B cell (primary cell): ENCODE measurements around the gene IVNS1ABP. TPM values are rescaled to one million over a fixed set of nuclear protein-coding genes. Genes with fewer than 3 reads are reported as not detected.

Experiments used
- ATAC-seq: fragments of 200-7000 bp; cut with Tn5 transposase; one replicate; pipeline ENCODE4 v1.10.0; 2021; ENCODE audit warnings: low read depth, mild to moderate bottlenecking, moderate number of reproducible peaks, moderate library complexity
- CTCF ChIA-PET: fragments of 350-600 bp; sonication (Branson Sonifier 250); formaldehyde crosslinking; loops from one replicate; lab custom pipeline; 2021; ENCODE audit warnings: antibody characterized with exemption, inconsistent platforms; lab: Charles Lee
- POLR2A ChIA-PET: fragments of 350-600 bp; sonication (Branson Sonifier 250); formaldehyde crosslinking; loops from one replicate; lab custom pipeline; 2021; ENCODE audit warnings: antibody characterized with exemption; lab: Charles Lee
- DNase-seq: peaks from one replicate; pipeline ENCODE4 v3.0.0; 2013
- H2AFZ ChIP-seq: 2 replicates; pipeline ENCODE4 v1.6.1; 2012; ENCODE audit warnings: mild to moderate bottlenecking, low read depth, low read length; ENCODE audit not compliant: insufficient read depth, poor library complexity, severe bottlenecking
- H3K27ac ChIP-seq, 2 donors: 1 replicate in 1 of 2; 2 replicates in 1 of 2; pipeline ENCODE4 v1.5.1; 2012 to 2013; ENCODE audit warnings: low read length in 2 of 2, mild to moderate bottlenecking in 2 of 2, moderate library complexity in 1 of 2
- H3K27me3 ChIP-seq, 4 experiments: fragments of 200-600 bp in 1 of 4; sonication (generic) in 1 of 4; replicated peaks in 1 of 4; 1 replicate in 2 of 4; 2 replicates in 2 of 4; pipeline versions ENCODE4 v1.6.1 to v1.7.0; 2013 to 2016; ENCODE audit warnings: low read length in 3 of 4, mild to moderate bottlenecking in 2 of 4, mixed read lengths in 1 of 4, moderate library complexity in 1 of 4; ENCODE audit not compliant: insufficient read depth in 4 of 4, control insufficient read depth in 3 of 4; ENCODE audit errors: control extremely low read depth in 1 of 4
- H3K36me3 ChIP-seq, 2 experiments: replicated peaks in 1 of 2; 1 replicate in 1 of 2; 2 replicates in 1 of 2; pipeline versions ENCODE4 v1.6.1 to v1.7.1; 2013; ENCODE audit warnings: low read length in 1 of 2; ENCODE audit not compliant: insufficient read depth in 2 of 2, control insufficient read depth in 1 of 2; ENCODE audit errors: control extremely low read depth in 1 of 2, extremely low read depth in 1 of 2
- H3K4me1 ChIP-seq, 2 donors: fragments of 200-600 bp in 1 of 2; sonication (generic) in 1 of 2; 1 replicate in 1 of 2; 2 replicates in 1 of 2; pipeline versions ENCODE4 v1.5.1 to v1.6.1; 2013 to 2017; ENCODE audit warnings: low read length in 2 of 2; ENCODE audit not compliant: control insufficient read depth in 2 of 2, insufficient read depth in 2 of 2
- H3K4me2 ChIP-seq: replicated peaks from 2 replicates; pipeline ENCODE3; 2012; ENCODE audit warnings: mild to moderate bottlenecking, low read depth, low read length; ENCODE audit not compliant: poor library complexity, severe bottlenecking
- H3K4me3 ChIP-seq, 5 experiments: fragments of 200-600 bp in 1 of 5; sonication (generic) in 1 of 5; 1 replicate in 3 of 5; 2 replicates in 2 of 5; pipeline versions ENCODE4 v1.5.1 to v1.7.0; 2011 to 2016; ENCODE audit warnings: low read length in 4 of 5, mild to moderate bottlenecking in 4 of 5, low read depth in 2 of 5, control low read depth in 1 of 5, moderate library complexity in 1 of 5; ENCODE audit not compliant: insufficient read depth in 1 of 5; ENCODE audit errors: control extremely low read depth in 1 of 5, extremely low read depth in 1 of 5
- H3K79me2 ChIP-seq: fragments of 200-600 bp; sonication (generic); one replicate; pipeline ENCODE4 v1.6.0; 2016; ENCODE audit warnings: low read length; ENCODE audit not compliant: control insufficient read depth, insufficient read depth
- H3K9ac ChIP-seq: fragments of 200-600 bp; sonication (generic); 2 replicates; pipeline ENCODE4 v1.6.1; 2017; ENCODE audit warnings: mild to moderate bottlenecking, low read length, moderate library complexity
- H3K9me3 ChIP-seq, 3 donors: one replicate each; pipeline versions ENCODE4 v1.6.1 to v1.7.1; 2013; ENCODE audit warnings: low read length in 2 of 3; ENCODE audit not compliant: control insufficient read depth in 2 of 3, insufficient read depth in 1 of 3; ENCODE audit errors: control extremely low read depth in 1 of 3
- H4K20me1 ChIP-seq: 2 replicates; pipeline ENCODE4 v1.6.0; 2012; ENCODE audit warnings: mild to moderate bottlenecking, low read length; ENCODE audit not compliant: insufficient read depth, control insufficient read depth, poor library complexity, severe bottlenecking
- H3K27ac Mint-ChIP-seq: one replicate; pipeline ENCODE4 v1.8.0; 2021; ENCODE audit warnings: mixed read lengths
- H3K27me3 Mint-ChIP-seq: one replicate; pipeline ENCODE4 v1.8.0; 2021; ENCODE audit warnings: mixed read lengths
- H3K4me1 Mint-ChIP-seq: one replicate; pipeline ENCODE4 v1.8.0; 2021; ENCODE audit warnings: mixed read lengths
- H3K4me3 Mint-ChIP-seq: one replicate; pipeline ENCODE4 v1.8.0; 2021; ENCODE audit warnings: mixed read lengths
- H3K9me3 Mint-ChIP-seq: one replicate; pipeline ENCODE4 v1.8.0; 2022; ENCODE audit warnings: mixed read lengths; ENCODE audit not compliant: insufficient read depth
- EZH2 ChIP-seq: IDR thresholded peaks from 2 replicates; pipeline ENCODE4 v1.6.1; 2012; ENCODE audit warnings: borderline replicate concordance, low read depth, mild to moderate bottlenecking, moderate library complexity, low read length; ENCODE audit not compliant: insufficient read depth, poor library complexity, severe bottlenecking
- WGBS: methylation state at CpG from one replicate; pipeline ENCODE4 v1.1.5; 2013; ENCODE audit warnings: missing lambda C conversion rate; ENCODE audit not compliant: insufficient coverage; 5-methylcytosine and 5-hydroxymethylcytosine counted together
- intact Hi-C: fragments of 100-400 bp; cut with micrococcal nuclease; formaldehyde crosslinking; loops from one replicate; pipeline ENCODE4 v1.10.0; 2022
- polyA plus RNA-seq: library from polyadenylated mRNA; depleted of rRNA; stranded (reverse); fragments of >200 nt; gene quantifications from 2 replicates; pipeline ENCODE4 v1.2.3, GENCODE V29; 2012
- total RNA-seq, 2 donors: library from RNA; stranded (reverse); fragments of 120-200 nt in 1 of 2; gene quantifications; 1 replicate in 1 of 2; 2 replicates in 1 of 2; pipeline versions ENCODE4 v1.2.3 to v1.2.4, GENCODE V29; 2013 to 2022
- TF ChIP-seq, protein P1 (sequence below): fragments of 200-600 bp; IDR thresholded peaks from one replicate; pipeline ENCODE4 v1.8.0; 2022; ENCODE audit warnings: antibody characterized with exemption, mild to moderate bottlenecking

IVNS1ABP gene
- total and polyA plus RNA-seq, 2 donors (not counting 1 experiment from before 2014, with no cell fraction given) = 42.9 to 87.0 TPM

DNA sequence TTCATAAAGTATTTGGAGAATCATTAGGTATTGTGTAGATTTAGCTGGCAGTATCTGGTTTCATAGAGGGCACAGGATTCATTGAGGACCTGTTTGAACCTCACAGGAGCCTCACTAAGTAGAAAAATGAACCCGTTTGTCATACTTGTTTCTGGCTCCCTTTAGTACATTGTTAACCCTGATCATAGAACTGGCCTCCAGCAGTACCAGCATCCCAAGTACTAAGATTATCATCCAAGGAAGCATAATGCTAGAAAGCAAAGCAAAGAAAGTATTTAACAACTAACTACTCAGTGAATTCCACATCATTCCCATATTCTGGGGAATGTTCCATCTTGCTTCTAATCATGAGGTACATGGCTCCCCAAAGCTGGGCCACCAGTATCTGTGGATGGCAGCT, 54.9 kb downstream of the IVNS1ABP start:
- no peak overlapping the region for H3K4me2 ChIP-seq
- H3K9ac ChIP-seq = no peak overlapping the region
- no peaks in the 10 kb centered on the region for H3K27me3 Mint-ChIP-seq
- no peak for TF ChIP-seq EZH2
- TF ChIP-seq, protein P1, sequence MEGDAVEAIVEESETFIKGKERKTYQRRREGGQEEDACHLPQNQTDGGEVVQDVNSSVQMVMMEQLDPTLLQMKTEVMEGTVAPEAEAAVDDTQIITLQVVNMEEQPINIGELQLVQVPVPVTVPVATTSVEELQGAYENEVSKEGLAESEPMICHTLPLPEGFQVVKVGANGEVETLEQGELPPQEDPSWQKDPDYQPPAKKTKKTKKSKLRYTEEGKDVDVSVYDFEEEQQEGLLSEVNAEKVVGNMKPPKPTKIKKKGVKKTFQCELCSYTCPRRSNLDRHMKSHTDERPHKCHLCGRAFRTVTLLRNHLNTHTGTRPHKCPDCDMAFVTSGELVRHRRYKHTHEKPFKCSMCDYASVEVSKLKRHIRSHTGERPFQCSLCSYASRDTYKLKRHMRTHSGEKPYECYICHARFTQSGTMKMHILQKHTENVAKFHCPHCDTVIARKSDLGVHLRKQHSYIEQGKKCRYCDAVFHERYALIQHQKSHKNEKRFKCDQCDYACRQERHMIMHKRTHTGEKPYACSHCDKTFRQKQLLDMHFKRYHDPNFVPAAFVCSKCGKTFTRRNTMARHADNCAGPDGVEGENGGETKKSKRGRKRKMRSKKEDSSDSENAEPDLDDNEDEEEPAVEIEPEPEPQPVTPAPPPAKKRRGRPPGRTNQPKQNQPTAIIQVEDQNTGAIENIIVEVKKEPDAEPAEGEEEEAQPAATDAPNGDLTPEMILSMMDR = no peak
- ATAC-seq = no peak
- WGBS = 100% methylated on average over 1 of the region's 1 CpG
- no peak overlapping the region for H3K4me3 ChIP-seq
- H3K27ac ChIP-seq = no peak overlapping the region
- POLR2A ChIA-PET = no interaction called here
- intact Hi-C loops = no loop called here
- H3K36me3 ChIP-seq = no peaks in the 10 kb centered on the region
- CTCF ChIA-PET = no interaction called here
- no peaks in the 10 kb centered on the region for H3K79me2 ChIP-seq
- DNase-seq = no peak
- H3K27me3 ChIP-seq = no peaks in the 10 kb centered on the region
- H3K4me1 Mint-ChIP-seq = no peaks in the 10 kb centered on the region
- H3K4me1 ChIP-seq = no peaks in the 10 kb centered on the region
- H3K9me3 Mint-ChIP-seq = no peaks in the 10 kb centered on the region
- H3K27ac Mint-ChIP-seq = no peak overlapping the region
- no peak overlapping the region for H3K4me3 Mint-ChIP-seq
- H4K20me1 ChIP-seq = no peaks in the 10 kb centered on the region
- no peaks in the 10 kb centered on the region for H3K9me3 ChIP-seq
- H2AFZ ChIP-seq = no peak overlapping the region

DNA sequence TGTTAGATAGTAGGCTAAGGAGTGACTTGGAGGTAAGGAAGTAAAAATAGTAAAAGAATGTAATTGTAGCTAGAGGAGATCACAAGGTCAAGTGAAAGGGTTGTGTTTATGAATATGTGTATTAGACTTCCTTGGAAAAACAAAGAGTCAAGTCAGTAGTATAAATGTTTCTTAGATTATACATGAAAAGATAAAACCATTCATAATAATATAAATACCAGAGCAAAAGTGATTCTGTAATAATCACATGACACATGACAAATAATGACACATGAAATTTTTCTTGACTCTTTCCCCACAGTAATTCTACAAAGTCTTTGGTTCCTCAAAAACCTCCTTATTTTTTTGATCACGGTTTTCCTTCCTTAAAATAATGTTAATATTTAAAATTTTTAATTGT, 56.4 kb downstream of the IVNS1ABP start:
- H3K27ac Mint-ChIP-seq = no peak overlapping the region
- no peak overlapping the region for H3K27ac ChIP-seq
- no peaks in the 10 kb centered on the region for H3K9me3 ChIP-seq
- H3K27me3 Mint-ChIP-seq = no peaks in the 10 kb centered on the region
- no peak overlapping the region for H3K4me3 ChIP-seq
- no peak overlapping the region for H3K4me2 ChIP-seq
- no peaks in the 10 kb centered on the region for H3K4me1 ChIP-seq
- ATAC-seq = no peak
- H3K9ac ChIP-seq = no peak overlapping the region
- H3K79me2 ChIP-seq = no peaks in the 10 kb centered on the region
- no peak overlapping the region for H2AFZ ChIP-seq
- H3K4me1 Mint-ChIP-seq = no peaks in the 10 kb centered on the region
- CTCF ChIA-PET = no interaction called here
- WGBS = no CpG with 5 or more reads among the region's 1 CpG
- H3K36me3 ChIP-seq = no peaks in the 10 kb centered on the region
- H3K4me3 Mint-ChIP-seq = no peak overlapping the region
- TF ChIP-seq EZH2 = no peak
- TF ChIP-seq, protein P1 = no peak
- no peaks in the 10 kb centered on the region for H3K27me3 ChIP-seq
- no peaks in the 10 kb centered on the region for H3K9me3 Mint-ChIP-seq
- no peak for DNase-seq
- intact Hi-C loops = no loop called here
- POLR2A ChIA-PET = no interaction called here
- no peaks in the 10 kb centered on the region for H4K20me1 ChIP-seq
